MM.1S (cell line): Measurements from ENCODE around the gene GTPBP3.

Experiments
- DNase-seq: peaks from one replicate; pipeline ENCODE4 v3.0.0-alpha.2; 2015
- H2AFZ ChIP-seq: fragments of 300-600 bp; sonication (generic); 2 replicates; pipeline ENCODE4 v1.6.0; 2016; ENCODE audit warnings: antibody characterized with exemption, low read length
- H3F3A ChIP-seq: fragments of 300-600 bp; sonication (generic); 2 replicates; pipeline ENCODE4 v1.6.1; 2016; ENCODE audit warnings: mild to moderate bottlenecking, antibody characterized with exemption, low read length, moderate library complexity, mixed read lengths; ENCODE audit not compliant: insufficient read depth
- H3K27ac ChIP-seq: fragments of 300-600 bp; sonication (generic); 2 replicates; pipeline ENCODE4 v1.5.1; 2016; ENCODE audit warnings: mild to moderate bottlenecking, low read length
- H3K27me3 ChIP-seq: fragments of 300-600 bp; sonication (generic); replicated peaks from 2 replicates; pipeline ENCODE4 v1.6.0; 2016; ENCODE audit warnings: low read length; ENCODE audit not compliant: insufficient read depth
- H3K36me3 ChIP-seq: fragments of 300-600 bp; sonication (generic); replicated peaks from 2 replicates; pipeline ENCODE4 v1.6.1; 2016; ENCODE audit warnings: mild to moderate bottlenecking, low read length, mixed read lengths; ENCODE audit not compliant: insufficient read depth
- H3K4me1 ChIP-seq: fragments of 300-600 bp; sonication (generic); 2 replicates; pipeline ENCODE4 v1.6.1; 2016; ENCODE audit warnings: low read length, mixed read lengths
- H3K4me2 ChIP-seq: fragments of 300-600 bp; sonication (generic); 2 replicates; pipeline ENCODE4 v1.6.0; 2016; ENCODE audit warnings: low read depth, low read length
- H3K4me3 ChIP-seq: fragments of 300-600 bp; sonication (generic); 2 replicates; pipeline ENCODE4 v1.5.1; 2016; ENCODE audit warnings: low read length, mixed read lengths
- H3K79me2 ChIP-seq: fragments of 300-600 bp; sonication (generic); 2 replicates; pipeline ENCODE4 v1.6.1; 2016; ENCODE audit warnings: mixed run types, low read length, mixed read lengths
- H3K9ac ChIP-seq: fragments of 300-600 bp; sonication (generic); 2 replicates; pipeline ENCODE4 v1.6.1; 2016; ENCODE audit warnings: low read length, mixed read lengths
- H3K9me2 ChIP-seq: fragments of 300-600 bp; sonication (generic); replicated peaks from 2 replicates; pipeline ENCODE4 v1.6.1; 2016; ENCODE audit warnings: mild to moderate bottlenecking, low read length, mixed read lengths; ENCODE audit not compliant: insufficient read depth
- H3K9me3 ChIP-seq: fragments of 300-600 bp; sonication (generic); replicated peaks from 2 replicates; pipeline ENCODE4 v1.6.1; 2016; ENCODE audit warnings: mild to moderate bottlenecking, low read length, mixed read lengths; ENCODE audit not compliant: insufficient read depth
- H4K20me1 ChIP-seq: fragments of 300-600 bp; sonication (generic); 2 replicates; pipeline ENCODE4 v1.6.1; 2016; ENCODE audit warnings: mild to moderate bottlenecking, low read length, moderate library complexity, mixed read lengths; ENCODE audit not compliant: insufficient read depth
- EZH2 ChIP-seq: fragments of 300-600 bp; sonication (generic); optimal IDR thresholded peaks from 2 replicates; pipeline ENCODE3; 2017; ENCODE audit warnings: low read depth, mild to moderate bottlenecking, antibody characterized with exemption, low read length, mixed read lengths
- EZH2phosphoT487 ChIP-seq: fragments of 300-600 bp; sonication (generic); IDR thresholded peaks from 2 replicates; pipeline ENCODE4 v1.6.1; 2018; ENCODE audit warnings: antibody characterized with exemption, low read length
- TF ChIP-seq, protein P1 (sequence below): fragments of 300-600 bp; sonication (generic); IDR thresholded peaks from 2 replicates; pipeline ENCODE4 v1.5.1; 2016; ENCODE audit warnings: antibody characterized with exemption, low read length, mixed read lengths

GTPBP3 gene

DNA sequence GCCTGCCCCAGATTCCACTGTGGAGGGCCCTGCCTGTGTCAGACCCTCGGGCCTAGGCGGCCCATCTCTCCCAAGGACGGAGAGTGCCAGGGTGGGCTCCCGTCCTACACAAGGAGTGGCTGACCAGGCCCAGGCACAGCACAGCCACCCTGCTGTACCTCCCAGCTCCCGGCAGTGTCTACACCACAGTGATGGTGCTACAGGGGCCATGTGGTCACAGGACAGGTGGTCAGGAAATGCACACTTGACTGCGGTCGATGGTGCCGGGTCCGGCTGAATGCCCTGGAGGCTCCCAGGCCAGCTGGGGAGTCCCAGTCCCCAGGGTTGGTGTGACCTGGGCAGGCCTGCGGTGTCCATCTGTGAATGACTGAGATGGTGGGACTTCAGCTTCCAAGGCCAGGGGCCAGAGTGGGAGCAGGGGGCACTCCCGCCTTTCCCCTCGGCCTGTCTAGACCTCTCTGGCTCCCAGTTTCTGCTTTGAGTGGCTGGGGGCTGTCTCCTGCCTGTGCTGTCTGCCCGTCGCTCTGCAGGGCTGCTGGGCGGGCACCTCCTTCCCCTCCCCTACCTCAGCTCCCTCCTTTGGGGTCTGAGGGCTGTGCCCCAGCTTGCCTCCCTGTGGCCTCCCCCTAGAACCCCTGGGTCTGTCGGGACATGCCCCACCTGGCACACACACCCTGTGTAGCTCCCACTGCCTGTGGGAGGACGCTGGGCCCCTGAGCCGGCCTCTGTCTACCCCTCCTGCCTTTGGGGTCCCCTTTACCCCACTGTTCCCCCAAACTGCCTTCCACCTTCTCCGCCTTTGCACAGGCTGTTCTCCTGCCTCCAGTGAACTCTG lies 15.5 kb upstream of the GTPBP3 start:
- H4K20me1 ChIP-seq: no peaks in the 10 kb centered on the region
- H3F3A ChIP-seq: 0 out of 2 replicates have a peak, but pooled peaks cover 3% of the 10 kb centered on the region
- no peaks in the 10 kb centered on the region for H3K4me1 ChIP-seq
- no peak overlapping the region for H3K4me2 ChIP-seq
- no peak overlapping the region for H2AFZ ChIP-seq
- no peaks in the 10 kb centered on the region for H3K9me2 ChIP-seq
- H3K9me3 ChIP-seq: no peaks in the 10 kb centered on the region
- no peaks in the 10 kb centered on the region for H3K79me2 ChIP-seq
- H3K4me3 ChIP-seq: no peak overlapping the region
- H3K9ac ChIP-seq: no peak overlapping the region
- no peaks in the 10 kb centered on the region for H3K36me3 ChIP-seq
- DNase-seq: no peak
- no peaks in the 10 kb centered on the region for H3K27me3 ChIP-seq
- TF ChIP-seq EZH2phosphoT487 (no peak), EZH2 (no peak)
- TF ChIP-seq, protein P1, sequence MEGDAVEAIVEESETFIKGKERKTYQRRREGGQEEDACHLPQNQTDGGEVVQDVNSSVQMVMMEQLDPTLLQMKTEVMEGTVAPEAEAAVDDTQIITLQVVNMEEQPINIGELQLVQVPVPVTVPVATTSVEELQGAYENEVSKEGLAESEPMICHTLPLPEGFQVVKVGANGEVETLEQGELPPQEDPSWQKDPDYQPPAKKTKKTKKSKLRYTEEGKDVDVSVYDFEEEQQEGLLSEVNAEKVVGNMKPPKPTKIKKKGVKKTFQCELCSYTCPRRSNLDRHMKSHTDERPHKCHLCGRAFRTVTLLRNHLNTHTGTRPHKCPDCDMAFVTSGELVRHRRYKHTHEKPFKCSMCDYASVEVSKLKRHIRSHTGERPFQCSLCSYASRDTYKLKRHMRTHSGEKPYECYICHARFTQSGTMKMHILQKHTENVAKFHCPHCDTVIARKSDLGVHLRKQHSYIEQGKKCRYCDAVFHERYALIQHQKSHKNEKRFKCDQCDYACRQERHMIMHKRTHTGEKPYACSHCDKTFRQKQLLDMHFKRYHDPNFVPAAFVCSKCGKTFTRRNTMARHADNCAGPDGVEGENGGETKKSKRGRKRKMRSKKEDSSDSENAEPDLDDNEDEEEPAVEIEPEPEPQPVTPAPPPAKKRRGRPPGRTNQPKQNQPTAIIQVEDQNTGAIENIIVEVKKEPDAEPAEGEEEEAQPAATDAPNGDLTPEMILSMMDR: no peak
- H3K27ac ChIP-seq: no peak overlapping the region

DNA sequence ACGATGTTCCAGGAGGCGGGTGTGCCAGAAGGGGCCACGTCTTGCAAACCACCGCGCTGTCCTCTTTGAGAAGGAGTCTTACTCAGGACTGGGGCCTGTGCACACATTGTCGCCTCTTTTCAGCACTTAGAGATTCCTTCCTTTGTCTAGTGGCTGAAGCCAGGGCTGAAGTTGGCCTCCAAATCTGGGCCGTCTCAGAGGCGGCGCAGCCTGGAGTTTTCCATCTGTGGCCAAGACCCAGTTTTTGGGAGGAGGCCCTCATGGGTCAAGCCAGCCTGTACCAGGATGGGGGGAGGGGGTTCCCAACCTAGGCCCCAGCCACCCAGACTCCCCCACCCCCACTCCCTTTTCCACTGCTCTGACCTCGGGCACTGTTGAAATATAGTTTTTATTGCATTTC lies 14.5 kb upstream of the GTPBP3 start:
- Histone ChIP-seq H3K9ac (no peak overlapping the region), H3F3A (0 out of 2 replicates have a peak, but pooled peaks cover 3% of the 10 kb centered on the region), H4K20me1 (no peaks in the 10 kb centered on the region), H3K79me2 (no peaks in the 10 kb centered on the region), H2AFZ (no peak overlapping the region), H3K9me2 (no peaks in the 10 kb centered on the region), H3K36me3 (no peaks in the 10 kb centered on the region), H3K4me1 (no peaks in the 10 kb centered on the region), H3K27ac (no peak overlapping the region), H3K27me3 (peaks cover 6% of the 10 kb centered on the region; the same call in 1 of the 2 replicates), H3K4me2 (no peak overlapping the region), H3K9me3 (no peaks in the 10 kb centered on the region), H3K4me3 (no peak overlapping the region)
- no peak for DNase-seq
- TF ChIP-seq, protein P1: no peak
- TF ChIP-seq EZH2: no peak
- no peak for TF ChIP-seq EZH2phosphoT487

DNA sequence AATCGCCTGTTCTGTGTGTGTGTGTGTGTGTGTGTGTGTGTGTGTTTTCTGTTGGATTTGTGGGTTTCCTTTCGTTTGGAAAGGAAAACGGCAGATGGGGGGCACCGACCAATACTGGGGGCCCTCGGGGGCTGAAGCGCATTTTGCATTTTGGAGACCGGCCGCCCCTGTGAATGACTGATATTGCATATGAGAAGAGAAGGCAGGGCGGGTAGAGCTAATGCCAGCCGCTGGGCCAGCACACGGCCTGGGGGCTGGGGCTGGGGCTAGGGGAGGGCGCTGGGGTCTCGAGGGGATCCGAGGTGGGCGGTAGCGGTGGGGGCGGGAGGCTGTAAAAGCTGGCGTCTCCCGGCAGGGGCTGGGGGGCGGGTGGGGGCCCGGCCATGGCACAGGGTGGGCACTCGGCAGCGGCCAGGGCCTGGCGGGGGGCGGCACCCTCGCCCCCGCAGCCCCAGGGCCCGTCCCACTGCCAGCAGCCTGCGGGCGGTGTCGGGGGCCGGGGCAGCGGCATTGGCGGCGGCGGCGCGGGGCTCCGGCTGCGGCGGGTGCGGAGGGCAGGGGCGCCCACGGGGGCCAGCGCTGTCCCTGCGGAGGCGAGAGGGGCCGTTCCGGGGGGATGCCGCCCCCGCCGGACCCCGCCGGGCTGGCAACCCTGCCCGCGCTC lies 13.9 kb upstream of the GTPBP3 start:
- Histone ChIP-seq H3K4me2 (no peak overlapping the region), H3K9me3 (no peaks in the 10 kb centered on the region), H3K4me3 (no peak overlapping the region), H3K27me3 (peaks cover 12% of the 10 kb centered on the region; the same call in 1 of the 2 replicates), H3K27ac (no peak overlapping the region), H3K79me2 (no peaks in the 10 kb centered on the region), H3F3A (0 out of 2 replicates have a peak, but pooled peaks cover 3% of the 10 kb centered on the region), H3K4me1 (no peaks in the 10 kb centered on the region), H4K20me1 (no peaks in the 10 kb centered on the region), H3K36me3 (no peaks in the 10 kb centered on the region), H3K9ac (no peak overlapping the region), H3K9me2 (no peaks in the 10 kb centered on the region), H2AFZ (no peak overlapping the region)
- no peak for DNase-seq
- no peak for TF ChIP-seq EZH2phosphoT487
- no peak for TF ChIP-seq EZH2
- TF ChIP-seq, protein P1: no peak
